Heart left ventricle (tissue), 13 donors: ENCODE measurements around the gene DMXL2.

Source experiments
- POLR2A ChIP-seq, 2 donors: fragments of 450-650 bp; IDR thresholded peaks; one replicate each; pipeline ENCODE4 v1.6.1; 2017; ENCODE audit warnings: antibody characterized with exemption in 2 of 2, mild to moderate bottlenecking in 2 of 2, moderate library complexity in 2 of 2
- TF ChIP-seq, protein P1 (sequence below), 12 donors: fragments of 200-600 bp; sonication (generic) in 4 of 12; IDR thresholded peaks; one replicate each; pipeline versions ENCODE4 v1.5.0 to v1.8.0; 2018 to 2022; ENCODE audit warnings: antibody characterized with exemption in 12 of 12, mild to moderate bottlenecking in 5 of 12
- donor health status: ischemic (EF 13 %, LVEDD 7.1; RV severe dilation, severe dysfunction).
- donor health status: DM: no; HTN: yes; CAD: no.
- donor health status: DM: no; HTN: no; CAD: no.
- donor health status: ischemic (EF 25% LVEDD 6.9; RV normal size, moderate dysfunction).
- donor health status: ischemic (EF 25% LVEDD 5.7; RV mildly dilated, moderate dysfunction).
- donor health status: ischemic (EF 35%, LVEDD 5.7; RV mildly dilated, moderate dysfunction).
- donor health status: nonischemic (EF 11% LVEDD 7.7; RV severe dilation, severe dysfunction).
- donor health status: DM: yes; HTN: yes; CAD: no.
- donor health status: PGD.
- donor health status: ischemic (EF 29% LVEDD 5.4; RV normal size, mild dysfunction).
- donor health status: nonischemic (EF 23%, LVEDD 6.1; RV moderate dilation, normal function).

DNA sequence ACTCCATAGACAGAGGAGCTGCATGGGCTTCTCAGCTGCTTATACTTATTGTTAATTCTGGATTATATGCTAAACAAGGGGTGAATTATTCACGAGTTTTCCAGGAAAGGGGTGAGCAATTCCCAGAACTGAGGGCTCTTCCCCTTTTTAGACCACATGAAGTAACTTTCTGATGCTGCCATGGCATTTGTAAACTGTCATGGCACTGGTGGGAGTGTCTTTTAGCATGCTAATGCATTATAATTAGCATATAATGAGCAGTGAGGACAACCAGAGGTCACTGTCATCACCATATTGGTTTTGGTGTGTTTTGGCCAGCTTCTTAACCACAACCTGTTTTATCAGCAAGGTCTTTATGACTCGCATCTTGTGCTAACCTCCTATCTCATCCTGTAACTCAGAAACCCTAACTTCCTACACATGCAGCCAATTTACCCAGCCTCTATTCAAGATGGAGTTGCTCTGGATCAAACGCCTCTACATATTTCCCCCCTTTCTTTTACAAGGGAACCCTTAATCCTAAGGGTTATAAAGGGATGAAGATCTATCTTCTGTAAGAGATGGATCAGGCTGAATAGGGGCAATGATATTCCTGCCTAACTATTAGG is 12.1 kb upstream of the DMXL2 start:
- TF ChIP-seq POLR2A (IDR thresholded peaks at IDR 0.05) = no peak
- TF ChIP-seq, protein P1, sequence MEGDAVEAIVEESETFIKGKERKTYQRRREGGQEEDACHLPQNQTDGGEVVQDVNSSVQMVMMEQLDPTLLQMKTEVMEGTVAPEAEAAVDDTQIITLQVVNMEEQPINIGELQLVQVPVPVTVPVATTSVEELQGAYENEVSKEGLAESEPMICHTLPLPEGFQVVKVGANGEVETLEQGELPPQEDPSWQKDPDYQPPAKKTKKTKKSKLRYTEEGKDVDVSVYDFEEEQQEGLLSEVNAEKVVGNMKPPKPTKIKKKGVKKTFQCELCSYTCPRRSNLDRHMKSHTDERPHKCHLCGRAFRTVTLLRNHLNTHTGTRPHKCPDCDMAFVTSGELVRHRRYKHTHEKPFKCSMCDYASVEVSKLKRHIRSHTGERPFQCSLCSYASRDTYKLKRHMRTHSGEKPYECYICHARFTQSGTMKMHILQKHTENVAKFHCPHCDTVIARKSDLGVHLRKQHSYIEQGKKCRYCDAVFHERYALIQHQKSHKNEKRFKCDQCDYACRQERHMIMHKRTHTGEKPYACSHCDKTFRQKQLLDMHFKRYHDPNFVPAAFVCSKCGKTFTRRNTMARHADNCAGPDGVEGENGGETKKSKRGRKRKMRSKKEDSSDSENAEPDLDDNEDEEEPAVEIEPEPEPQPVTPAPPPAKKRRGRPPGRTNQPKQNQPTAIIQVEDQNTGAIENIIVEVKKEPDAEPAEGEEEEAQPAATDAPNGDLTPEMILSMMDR (IDR thresholded peaks at IDR 0.05) = no peak
